Spinal cord (tissue), 10 donors: ENCODE data around the gene B3GNT7. TPM values are rescaled to one million over a fixed set of nuclear protein-coding genes. Genes with fewer than 3 reads are reported as not detected.
"Not testable (repeated sequence)": the region's sequence is repeated elsewhere in the genome, so short reads cannot be mapped to it uniquely, and the experiment has no call there.

Source experiments
- DNase-seq, 6 donors: peaks; one replicate each; pipeline versions ENCODE4 v3.0.0 to v3.0.0-alpha.2; 2013 to 2015; ENCODE audit warnings: low spot score in 6 of 6, low read depth in 4 of 6
- H3K27ac ChIP-seq: one replicate; pipeline ENCODE4 v1.5.1; 2013; ENCODE audit warnings: low read depth, low read length, control low read depth
- H3K27me3 ChIP-seq: one replicate; pipeline ENCODE4 v1.6.1; 2013; ENCODE audit warnings: low read length; ENCODE audit not compliant: control insufficient read depth, insufficient read depth
- H3K36me3 ChIP-seq: one replicate; pipeline ENCODE4 v1.6.1; 2013; ENCODE audit warnings: low read length; ENCODE audit not compliant: control insufficient read depth, insufficient read depth
- H3K4me1 ChIP-seq: one replicate; pipeline ENCODE4 v1.6.1; 2013; ENCODE audit warnings: low read length; ENCODE audit not compliant: control insufficient read depth, insufficient read depth
- H3K4me3 ChIP-seq: one replicate; pipeline ENCODE4 v1.5.1; 2013; ENCODE audit warnings: low read depth, low read length, control low read depth
- H3K9me3 ChIP-seq: one replicate; pipeline ENCODE4 v1.6.1; 2013; ENCODE audit warnings: low read length; ENCODE audit not compliant: control insufficient read depth, insufficient read depth
- WGBS: methylation state at CpG from one replicate; pipeline ENCODE4 v1.1.5; 2013; ENCODE audit warnings: missing lambda C conversion rate; ENCODE audit not compliant: insufficient coverage; 5-methylcytosine and 5-hydroxymethylcytosine counted together
- polyA plus RNA-seq, 2 donors: library from polyadenylated mRNA; unstranded; fragments of 120-200 nt; gene quantifications; one replicate each; pipeline ENCODE4 v1.2.1, GENCODE V29; 2013; ENCODE audit not compliant: insufficient read length in 2 of 2
- total RNA-seq, 2 donors: library from RNA; depleted of rRNA in 1 of 2; stranded (reverse); fragments of 120-200 nt in 1 of 2; fragments of >200 nt in 1 of 2; gene quantifications; one replicate each; pipeline versions ENCODE4 v1.2.3 to v1.2.4, GENCODE V29; 2013 to 2014
- donor health status: healthy.

Gene B3GNT7
- total and polyA plus RNA-seq, 4 donors: 5.2 to 13.1 (median 9.2) TPM

DNA sequence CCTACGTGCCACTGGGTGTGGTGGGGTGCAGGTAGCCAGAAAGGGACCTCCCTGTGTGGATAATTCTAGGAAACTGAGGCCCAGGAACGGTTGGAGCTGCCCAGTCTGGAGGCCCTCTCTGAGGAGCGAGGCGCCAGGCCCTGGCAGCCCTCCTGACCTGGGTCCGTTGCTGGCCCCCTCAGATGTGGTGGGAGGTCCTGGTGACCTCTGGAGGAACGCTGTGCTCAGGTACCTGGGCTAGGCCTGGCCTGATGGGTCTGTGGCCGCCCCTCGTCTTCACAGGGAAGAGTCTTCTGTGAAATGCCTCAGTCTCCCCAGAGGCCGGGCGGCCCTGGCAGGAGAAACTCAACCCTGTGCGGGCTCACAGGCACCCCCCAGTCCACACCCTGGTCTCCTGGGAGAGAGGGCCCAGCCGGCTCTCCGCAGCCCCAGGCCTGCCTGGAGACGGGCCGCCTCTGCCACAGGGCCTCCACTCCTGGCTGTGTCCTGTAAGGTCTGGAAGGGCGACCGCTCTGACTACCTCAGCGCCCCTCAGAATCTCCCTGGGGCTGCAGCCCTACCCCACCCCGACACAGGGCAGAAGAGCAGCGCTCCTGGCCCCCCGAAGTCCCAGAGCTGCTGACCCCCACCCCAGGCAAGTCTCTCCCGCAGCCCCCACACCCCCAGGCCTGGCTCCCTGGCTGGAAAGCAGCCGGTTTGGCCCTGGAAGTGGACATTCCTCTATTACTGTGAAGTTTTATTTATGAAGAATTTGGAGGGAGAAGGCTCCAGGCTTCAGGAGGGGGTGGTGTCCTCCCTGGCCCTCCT lies 3.7 kb downstream of the B3GNT7 start:
- Histone ChIP-seq H3K4me1 (peaks cover 41% of the 10 kb centered on the region), H3K27me3 (peaks cover 20% of the 10 kb centered on the region), H3K36me3 (peaks cover 25% of the 10 kb centered on the region), H3K27ac (no peak overlapping the region), H3K9me3 (no peaks in the 10 kb centered on the region), H3K4me3 (no peak overlapping the region)
- 95% methylated on average over 20 of the region's 23 CpGs for WGBS
- no peak for DNase-seq

DNA sequence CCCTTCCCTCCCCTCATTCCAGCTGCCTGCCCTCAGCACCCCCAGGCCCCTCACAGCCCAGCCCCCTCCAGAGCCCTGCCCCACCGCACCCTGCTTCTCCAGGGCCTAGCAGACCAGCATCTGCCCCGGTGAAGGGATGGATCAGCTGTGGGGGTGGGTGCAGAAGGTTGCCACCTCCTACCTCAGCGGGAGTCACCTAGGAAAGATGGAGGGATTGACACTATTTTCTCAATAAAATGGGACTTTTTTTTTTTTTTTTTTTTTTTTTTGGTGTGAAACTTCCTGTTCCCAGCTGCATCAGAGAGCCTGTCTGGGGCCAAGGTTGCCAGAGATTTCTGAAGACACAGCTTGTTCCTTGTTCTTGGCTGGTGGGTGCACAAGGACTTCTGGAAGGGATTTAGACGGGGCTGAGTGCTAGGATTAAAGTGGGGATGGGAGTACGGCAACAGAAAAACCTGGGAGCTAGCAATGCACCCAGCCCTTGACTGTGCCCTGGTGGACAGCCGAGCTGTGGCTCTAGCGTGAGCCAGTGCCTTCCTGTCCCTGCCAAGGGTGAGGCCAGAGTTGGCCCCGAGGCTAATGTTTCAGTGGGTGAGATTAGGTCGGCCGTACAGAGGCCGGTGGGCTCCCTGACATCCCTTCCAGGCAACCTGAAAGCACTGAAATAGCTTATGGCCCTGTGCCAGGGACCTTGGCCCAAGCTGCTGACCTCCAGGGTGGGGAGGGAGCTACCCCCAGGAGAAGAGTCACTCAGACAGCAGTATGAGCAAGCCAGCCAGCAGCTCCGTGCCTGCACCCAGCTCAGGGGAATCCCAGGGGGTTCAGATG lies 4.6 kb downstream of the B3GNT7 start:
- WGBS: 39% methylated on average over 9 of the region's 12 CpGs
- Histone ChIP-seq H3K36me3 (peaks cover 25% of the 10 kb centered on the region), H3K9me3 (no peaks in the 10 kb centered on the region), H3K4me1 (peaks cover 37% of the 10 kb centered on the region), H3K27ac (no peak overlapping the region), H3K4me3 (no peak overlapping the region), H3K27me3 (peaks cover 12% of the 10 kb centered on the region)
- no peak for DNase-seq

DNA sequence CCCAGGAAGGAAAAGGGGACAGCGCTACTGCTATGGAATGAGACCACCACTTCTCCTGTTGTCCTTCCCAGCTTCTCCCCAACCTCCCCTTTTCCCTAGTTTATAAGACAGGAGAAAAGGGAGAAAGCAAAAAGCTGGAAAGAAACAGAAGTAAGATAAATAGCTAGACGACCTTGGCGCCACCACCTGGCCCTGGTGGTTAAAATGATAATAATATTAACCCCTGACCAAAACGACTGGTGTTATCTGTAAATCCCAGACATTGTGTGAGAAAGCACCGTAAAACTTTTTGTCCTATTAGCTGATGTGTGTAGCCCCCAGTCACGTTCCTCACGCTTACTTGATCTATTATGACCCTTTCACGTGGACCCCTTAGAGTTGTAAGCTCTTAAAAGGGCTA lies 5.2 kb downstream of the B3GNT7 start:
- not testable (repeated sequence) for H3K9me3 ChIP-seq, H3K27me3 ChIP-seq, H3K27ac ChIP-seq, H3K4me3 ChIP-seq, DNase-seq
- peaks cover 33% of the 10 kb centered on the region for H3K4me1 ChIP-seq
- peaks cover 25% of the 10 kb centered on the region for H3K36me3 ChIP-seq
- WGBS: no CpG with 5 or more reads among the region's 8 CpGs

GRCh38 chr2:231401101-231401500 lies 5.6 kb downstream of the B3GNT7 start:
- not testable (repeated sequence) for DNase-seq, H3K27me3 ChIP-seq, H3K9me3 ChIP-seq, H3K27ac ChIP-seq, H3K4me3 ChIP-seq
- H3K4me1 ChIP-seq: peaks cover 33% of the 10 kb centered on the region
- WGBS: 62% methylated on average over 16 of the region's 23 CpGs
- peaks cover 25% of the 10 kb centered on the region for H3K36me3 ChIP-seq

DNA sequence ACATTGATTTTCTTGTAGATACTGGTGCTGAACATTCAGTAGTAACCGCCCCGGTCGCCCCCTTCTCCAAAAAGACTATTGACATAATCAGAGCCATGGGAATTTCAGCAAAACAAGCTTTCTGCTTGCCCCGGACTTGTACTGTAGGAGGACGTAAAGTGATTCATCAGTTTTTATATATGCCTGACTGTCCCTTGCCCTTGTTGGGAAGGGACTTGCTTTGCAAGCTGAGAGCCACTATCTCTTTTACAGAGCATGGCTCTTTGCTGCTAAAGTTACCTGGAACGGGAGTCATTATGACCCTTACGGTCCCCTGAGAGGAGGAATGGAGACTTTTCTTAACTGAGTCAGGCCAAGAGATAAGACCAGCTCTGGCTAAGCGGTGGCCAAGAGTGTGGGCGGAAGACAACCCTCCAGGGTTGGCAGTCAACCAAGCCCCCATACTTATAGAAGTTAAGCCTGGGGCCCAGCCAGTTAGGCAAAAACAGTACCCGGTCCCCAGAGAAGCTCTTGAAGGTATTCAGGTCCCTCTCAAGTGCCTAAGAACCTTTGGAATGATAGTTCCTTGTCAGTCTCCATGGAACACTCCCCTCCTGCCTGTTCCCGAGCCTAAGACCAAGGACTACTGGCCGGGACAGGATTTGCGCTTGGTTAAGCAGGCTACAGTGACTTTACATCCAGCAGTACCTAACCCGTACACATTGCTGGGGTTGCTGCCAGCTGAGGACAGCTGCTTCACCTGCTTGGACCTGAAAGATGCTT lies 8.1 kb downstream of the B3GNT7 start:
- DNase-seq, H3K9me3 ChIP-seq, H3K27ac ChIP-seq, H3K4me3 ChIP-seq, H3K27me3 ChIP-seq: not testable (repeated sequence)
- Histone ChIP-seq H3K4me1 (peaks cover 20% of the 10 kb centered on the region), H3K36me3 (peaks cover 12% of the 10 kb centered on the region)
- WGBS: 76% methylated on average over 8 of the region's 14 CpGs

DNA sequence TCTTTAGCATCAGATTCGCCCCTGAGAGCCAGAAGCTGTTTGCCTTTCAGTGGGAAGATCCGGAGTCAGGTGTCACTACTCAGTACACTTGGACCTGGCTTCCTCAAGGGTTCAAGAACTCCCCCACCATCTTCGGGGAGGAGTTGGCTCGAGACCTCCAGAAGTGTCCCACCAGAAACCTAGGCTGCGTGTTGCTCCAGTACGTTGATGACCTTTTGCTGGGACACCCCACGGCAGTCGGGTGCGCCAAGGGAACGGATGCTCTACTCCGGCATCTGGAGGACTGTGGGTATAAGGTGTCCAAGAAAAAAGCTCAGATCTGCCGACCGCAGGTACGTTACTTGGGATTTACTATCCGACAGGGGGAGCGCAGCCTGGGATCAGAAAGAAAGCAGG lies 8.7 kb downstream of the B3GNT7 start:
- not testable (repeated sequence) for H3K27me3 ChIP-seq, H3K4me3 ChIP-seq, DNase-seq, H3K9me3 ChIP-seq, H3K27ac ChIP-seq, H3K36me3 ChIP-seq
- WGBS: 94% methylated on average over 13 of the region's 16 CpGs
- peaks cover 14% of the 10 kb centered on the region for H3K4me1 ChIP-seq

GRCh38 chr2:231405601-231406367 lies 10.3 kb downstream of the B3GNT7 start:
- not testable (repeated sequence) for H3K9me3 ChIP-seq, H3K36me3 ChIP-seq, DNase-seq, H3K27me3 ChIP-seq, H3K4me1 ChIP-seq, H3K4me3 ChIP-seq, H3K27ac ChIP-seq
- 41% methylated on average over 11 of the region's 16 CpGs for WGBS

GRCh38 chr2:231407686-231408085 lies 12.2 kb downstream of the B3GNT7 start:
- not testable (repeated sequence) for H3K27ac ChIP-seq, H3K27me3 ChIP-seq, H3K4me1 ChIP-seq, H3K36me3 ChIP-seq, H3K9me3 ChIP-seq, H3K4me3 ChIP-seq
- DNase-seq: peak in 1 of 6 donors; percentile 30
- WGBS: 88% methylated on average over 1 of the region's 5 CpGs

GRCh38 chr2:231408304-231408703 lies 12.8 kb downstream of the B3GNT7 start:
- peaks cover 15% of the 10 kb centered on the region for H3K4me1 ChIP-seq
- not testable (repeated sequence) for H3K27ac ChIP-seq, DNase-seq, H3K36me3 ChIP-seq, H3K4me3 ChIP-seq, H3K27me3 ChIP-seq, H3K9me3 ChIP-seq
- no CpG with 5 or more reads among the region's 9 CpGs for WGBS
